SK-N-SH (cell line): Measurements from ENCODE around the gene PIP4K2A. TPM values are rescaled to one million over a fixed set of nuclear protein-coding genes. Genes with fewer than 3 reads are reported as not detected.

ENCODE experiments used
- CTCF ChIA-PET: fragments of 300-600, 350-600 bp; formaldehyde crosslinking; extraction: SDS; loops from one replicate; lab custom pipeline; 2021; lab: Yijun Ruan, JAX
- POLR2A ChIA-PET: fragments of 350-600 bp; sonication (Branson Sonifier 250); formaldehyde crosslinking; extraction: SDS; loops from one replicate; lab custom pipeline; 2020; ENCODE audit warnings: antibody characterized with exemption, inconsistent platforms; lab: Yijun Ruan, JAX
- DNase-seq: peaks from one replicate; pipeline ENCODE4 v3.0.0; 2012
- H2AFZ ChIP-seq: fragments of 200-600 bp; sonication (generic); 2 replicates; pipeline ENCODE4 v1.8.1; 2016; ENCODE audit warnings: antibody characterized with exemption, mild to moderate bottlenecking, low read depth
- H3F3A ChIP-seq: fragments of 200-600 bp; sonication (generic); replicated peaks from 2 replicates; pipeline ENCODE3; 2016; ENCODE audit warnings: antibody characterized with exemption, mild to moderate bottlenecking; ENCODE audit not compliant: insufficient read depth
- H3K27ac ChIP-seq, 2 experiments: fragments of 200-500 bp in 1 of 2; fragments of 200-600 bp in 1 of 2; sonication (Bioruptor generic) in 1 of 2; sonication (generic), shearing (Covaris generic) in 1 of 2; 2 replicates each; pipeline versions ENCODE4 v1.5.1 to v1.6.1; 2014 to 2016; ENCODE audit warnings: low read depth in 2 of 2, inconsistent platforms in 1 of 2, low read length in 1 of 2, mild to moderate bottlenecking in 1 of 2, mixed read lengths in 1 of 2
- H3K27me3 ChIP-seq: fragments of 200-600 bp; sonication (generic), shearing (Covaris generic); 2 replicates; pipeline ENCODE4 v1.6.1; 2016; ENCODE audit warnings: mixed run types; ENCODE audit not compliant: insufficient read depth
- H3K36me3 ChIP-seq, 2 experiments: fragments of 200-500 bp in 1 of 2; fragments of 200-600 bp in 1 of 2; sonication (Bioruptor generic) in 1 of 2; sonication (generic) in 1 of 2; replicated peaks in 1 of 2; 2 replicates each; pipeline versions ENCODE3 to v1.5.1; 2014 to 2016; ENCODE audit warnings: low read length in 1 of 2, mild to moderate bottlenecking in 1 of 2; ENCODE audit not compliant: insufficient read depth in 2 of 2, control insufficient read depth in 1 of 2
- H3K4me1 ChIP-seq, 2 experiments: fragments of 200-500 bp in 1 of 2; fragments of 200-600 bp in 1 of 2; sonication (Bioruptor generic) in 1 of 2; sonication (generic), shearing (Covaris generic) in 1 of 2; 2 replicates each; pipeline versions ENCODE4 v1.5.1 to v1.6.1; 2014 to 2016; ENCODE audit warnings: low read depth in 1 of 2, low read length in 1 of 2, mixed run types in 1 of 2; ENCODE audit not compliant: insufficient read depth in 2 of 2, control insufficient read depth in 1 of 2
- H3K4me2 ChIP-seq: fragments of 200-600 bp; sonication (generic), shearing (Covaris generic); 2 replicates; pipeline ENCODE4 v1.6.1; 2017; ENCODE audit warnings: mixed run types
- H3K4me3 ChIP-seq, 2 experiments: fragments of 200-500 bp in 1 of 2; fragments of 200-600 bp in 1 of 2; sonication (Bioruptor generic) in 1 of 2; sonication (generic), shearing (Covaris generic) in 1 of 2; 2 replicates each; pipeline versions ENCODE4 v1.5.1 to v1.8.1; 2014 to 2016; ENCODE audit warnings: low read depth in 2 of 2, inconsistent platforms in 1 of 2, low read length in 1 of 2, mild to moderate bottlenecking in 1 of 2, mixed read lengths in 1 of 2, moderate library complexity in 1 of 2
- H3K79me2 ChIP-seq: fragments of 200-600 bp; sonication (generic); 2 replicates; pipeline ENCODE4 v1.8.1; 2017; ENCODE audit warnings: mild to moderate bottlenecking; ENCODE audit not compliant: insufficient read depth
- H3K9ac ChIP-seq: fragments of 200-600 bp; sonication (generic); 2 replicates; pipeline ENCODE4 v1.6.1; 2017; ENCODE audit warnings: mixed run types
- H3K9me2 ChIP-seq: fragments of 200-600 bp; sonication (generic); 2 replicates; pipeline ENCODE4 v1.6.1; 2017; ENCODE audit warnings: mixed run types
- H3K9me3 ChIP-seq: fragments of 200-600 bp; sonication (generic); 2 replicates; pipeline ENCODE4 v1.6.1; 2017; ENCODE audit warnings: mixed run types, mild to moderate bottlenecking, moderate library complexity
- H4K20me1 ChIP-seq: fragments of 200-600 bp; sonication (generic); 2 replicates; pipeline ENCODE4 v1.6.1; 2017; ENCODE audit warnings: mild to moderate bottlenecking, mixed run types; ENCODE audit not compliant: insufficient read depth
- CHD2 ChIP-seq: fragments of 150-350 bp; IDR thresholded peaks from 2 replicates; pipeline ENCODE4 v1.6.1; 2018; ENCODE audit warnings: low read length; ENCODE audit not compliant: partially characterized antibody
- ELF1 ChIP-seq: IDR thresholded peaks from 2 replicates; pipeline ENCODE4 v1.4.0; 2012
- EZH2phosphoT487 ChIP-seq: fragments of 200-600 bp; sonication (generic); IDR thresholded peaks from 2 replicates; pipeline ENCODE4 v1.6.1; 2017; ENCODE audit warnings: low read depth, mixed run types, mild to moderate bottlenecking, antibody characterized with exemption, moderate library complexity, borderline replicate concordance
- FOXM1 ChIP-seq: IDR thresholded peaks from 2 replicates; pipeline ENCODE4 v1.4.0; 2012; ENCODE audit warnings: low read depth, mild to moderate bottlenecking
- MEF2A ChIP-seq: IDR thresholded peaks from 2 replicates; pipeline ENCODE4 v1.4.0; 2012; ENCODE audit warnings: low read depth, borderline replicate concordance
- MXI1 ChIP-seq: IDR thresholded peaks from 2 replicates; pipeline ENCODE4 v1.6.1; 2012; ENCODE audit warnings: mild to moderate bottlenecking, low read depth, low read length, improper control_type of control experiment
- NFIC ChIP-seq: IDR thresholded peaks from 2 replicates; pipeline ENCODE4 v1.4.0; 2012; ENCODE audit warnings: borderline replicate concordance
- NRF1 ChIP-seq: IDR thresholded peaks from 2 replicates; pipeline ENCODE4 v1.6.1; 2012; ENCODE audit warnings: low read depth, mild to moderate bottlenecking, low read length
- POLR2AphosphoS5 ChIP-seq: IDR thresholded peaks from 2 replicates; pipeline ENCODE4 v1.6.1; 2012; ENCODE audit warnings: low read depth, low read length
- RFX5 ChIP-seq: IDR thresholded peaks from 2 replicates; pipeline ENCODE4 v1.6.1; 2012; ENCODE audit warnings: mild to moderate bottlenecking, improper control_type of control experiment, low read length
- RXRA ChIP-seq: IDR thresholded peaks from 2 replicates; pipeline ENCODE4 v1.4.0; 2012; ENCODE audit warnings: low read depth, mild to moderate bottlenecking, borderline replicate concordance
- SIN3A ChIP-seq: IDR thresholded peaks from 2 replicates; pipeline ENCODE4 v1.6.1; 2012; ENCODE audit warnings: low read depth, mild to moderate bottlenecking, low read length, moderate library complexity, borderline replicate concordance
- TAF1 ChIP-seq: IDR thresholded peaks from 2 replicates; pipeline ENCODE4 v1.6.1; 2012; ENCODE audit warnings: low read depth, mild to moderate bottlenecking, low read length, moderate library complexity, borderline replicate concordance
- TCF12 ChIP-seq: IDR thresholded peaks from 2 replicates; pipeline ENCODE4 v1.4.0; 2012
- TEAD4 ChIP-seq: IDR thresholded peaks from 2 replicates; pipeline ENCODE4 v1.4.0; 2012; ENCODE audit warnings: mild to moderate bottlenecking, borderline replicate concordance; ENCODE audit not compliant: insufficient read depth
- WGBS: methylation state at CpG from one replicate; pipeline ENCODE4 v1.1.6; 2017; ENCODE audit warnings: low lambda C conversion rate; 5-methylcytosine and 5-hydroxymethylcytosine counted together
- polyA plus RNA-seq, 3 experiments: library from polyadenylated mRNA; depleted of rRNA; stranded (reverse); fragments of >200 nt; gene quantifications; 2 replicates each; pipeline ENCODE4 v1.2.3, GENCODE V29; 2012
- TF ChIP-seq, protein P1 (sequence below): fragments of 150-350 bp; IDR thresholded peaks from 2 replicates; pipeline ENCODE4 v1.6.1; 2016; ENCODE audit warnings: mild to moderate bottlenecking, low read depth, low read length
- TF ChIP-seq, protein P2 (sequence below): IDR thresholded peaks from 2 replicates; pipeline ENCODE4 v1.6.1; 2012; ENCODE audit warnings: mild to moderate bottlenecking, low read depth, low read length, moderate library complexity
- TF ChIP-seq, protein P3 (sequence below): IDR thresholded peaks from 2 replicates; pipeline ENCODE4 v1.4.0; 2012; ENCODE audit warnings: low read depth, borderline replicate concordance
- TF ChIP-seq, protein P4 (sequence below): IDR thresholded peaks from 2 replicates; pipeline ENCODE4; 2012
- TF ChIP-seq, protein P5 (sequence below): IDR thresholded peaks from 2 replicates; pipeline ENCODE4 v1.4.0; 2012; ENCODE audit warnings: low read depth

The PIP4K2A gene
- polyA plus RNA-seq, 1 of the 3 experiments (the other 2 are of a cell fraction), result 10.8 TPM

DNA sequence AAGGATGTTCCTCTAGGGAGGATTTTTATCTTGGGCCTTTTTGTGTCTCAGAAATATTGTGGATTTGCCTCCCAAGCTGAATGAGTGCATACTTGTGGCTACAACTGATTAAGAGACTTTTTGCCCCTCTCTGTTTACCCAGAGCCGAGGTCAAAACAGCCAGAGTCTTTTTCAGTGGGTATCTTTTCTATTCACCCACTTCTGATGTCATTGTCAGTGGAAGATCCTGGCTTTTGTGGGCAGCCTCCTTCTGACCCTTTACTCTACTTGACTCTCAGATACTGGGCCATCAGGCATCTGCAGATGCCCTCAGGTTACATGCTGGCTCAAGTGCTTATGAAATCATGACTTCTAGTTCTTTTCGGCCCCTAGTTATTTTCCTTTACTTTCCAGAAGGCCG, 19.6 kb upstream of the PIP4K2A start:
- no peaks in the 10 kb centered on the region for H4K20me1 ChIP-seq
- no peak overlapping the region for H3K27ac ChIP-seq
- H3K27me3 ChIP-seq, result no peaks in the 10 kb centered on the region
- POLR2A ChIA-PET, result no interaction called here
- DNase-seq, result no peak
- TF ChIP-seq TEAD4, result no peak
- TF ChIP-seq SIN3A, result no peak
- TF ChIP-seq, protein P1, sequence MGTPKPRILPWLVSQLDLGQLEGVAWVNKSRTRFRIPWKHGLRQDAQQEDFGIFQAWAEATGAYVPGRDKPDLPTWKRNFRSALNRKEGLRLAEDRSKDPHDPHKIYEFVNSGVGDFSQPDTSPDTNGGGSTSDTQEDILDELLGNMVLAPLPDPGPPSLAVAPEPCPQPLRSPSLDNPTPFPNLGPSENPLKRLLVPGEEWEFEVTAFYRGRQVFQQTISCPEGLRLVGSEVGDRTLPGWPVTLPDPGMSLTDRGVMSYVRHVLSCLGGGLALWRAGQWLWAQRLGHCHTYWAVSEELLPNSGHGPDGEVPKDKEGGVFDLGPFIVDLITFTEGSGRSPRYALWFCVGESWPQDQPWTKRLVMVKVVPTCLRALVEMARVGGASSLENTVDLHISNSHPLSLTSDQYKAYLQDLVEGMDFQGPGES, result no peak
- TF ChIP-seq NFIC, result no peak
- TF ChIP-seq, protein P2, sequence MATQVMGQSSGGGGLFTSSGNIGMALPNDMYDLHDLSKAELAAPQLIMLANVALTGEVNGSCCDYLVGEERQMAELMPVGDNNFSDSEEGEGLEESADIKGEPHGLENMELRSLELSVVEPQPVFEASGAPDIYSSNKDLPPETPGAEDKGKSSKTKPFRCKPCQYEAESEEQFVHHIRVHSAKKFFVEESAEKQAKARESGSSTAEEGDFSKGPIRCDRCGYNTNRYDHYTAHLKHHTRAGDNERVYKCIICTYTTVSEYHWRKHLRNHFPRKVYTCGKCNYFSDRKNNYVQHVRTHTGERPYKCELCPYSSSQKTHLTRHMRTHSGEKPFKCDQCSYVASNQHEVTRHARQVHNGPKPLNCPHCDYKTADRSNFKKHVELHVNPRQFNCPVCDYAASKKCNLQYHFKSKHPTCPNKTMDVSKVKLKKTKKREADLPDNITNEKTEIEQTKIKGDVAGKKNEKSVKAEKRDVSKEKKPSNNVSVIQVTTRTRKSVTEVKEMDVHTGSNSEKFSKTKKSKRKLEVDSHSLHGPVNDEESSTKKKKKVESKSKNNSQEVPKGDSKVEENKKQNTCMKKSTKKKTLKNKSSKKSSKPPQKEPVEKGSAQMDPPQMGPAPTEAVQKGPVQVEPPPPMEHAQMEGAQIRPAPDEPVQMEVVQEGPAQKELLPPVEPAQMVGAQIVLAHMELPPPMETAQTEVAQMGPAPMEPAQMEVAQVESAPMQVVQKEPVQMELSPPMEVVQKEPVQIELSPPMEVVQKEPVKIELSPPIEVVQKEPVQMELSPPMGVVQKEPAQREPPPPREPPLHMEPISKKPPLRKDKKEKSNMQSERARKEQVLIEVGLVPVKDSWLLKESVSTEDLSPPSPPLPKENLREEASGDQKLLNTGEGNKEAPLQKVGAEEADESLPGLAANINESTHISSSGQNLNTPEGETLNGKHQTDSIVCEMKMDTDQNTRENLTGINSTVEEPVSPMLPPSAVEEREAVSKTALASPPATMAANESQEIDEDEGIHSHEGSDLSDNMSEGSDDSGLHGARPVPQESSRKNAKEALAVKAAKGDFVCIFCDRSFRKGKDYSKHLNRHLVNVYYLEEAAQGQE, result no peak
- no peaks in the 10 kb centered on the region for H3K9me3 ChIP-seq
- H2AFZ ChIP-seq, result no peak overlapping the region
- WGBS, result 74% methylated on average over 3 of the region's 3 CpGs
- H3K4me3 ChIP-seq, result no peak overlapping the region
- H3K9me2 ChIP-seq, result no peaks in the 10 kb centered on the region
- no peaks in the 10 kb centered on the region for H3K36me3 ChIP-seq
- no peaks in the 10 kb centered on the region for H3K79me2 ChIP-seq
- H3F3A ChIP-seq, result no peaks in the 10 kb centered on the region
- no peaks in the 10 kb centered on the region for H3K4me1 ChIP-seq
- no peak overlapping the region for H3K4me2 ChIP-seq
- CTCF ChIA-PET, result no interaction called here
- H3K9ac ChIP-seq, result no peak overlapping the region

DNA sequence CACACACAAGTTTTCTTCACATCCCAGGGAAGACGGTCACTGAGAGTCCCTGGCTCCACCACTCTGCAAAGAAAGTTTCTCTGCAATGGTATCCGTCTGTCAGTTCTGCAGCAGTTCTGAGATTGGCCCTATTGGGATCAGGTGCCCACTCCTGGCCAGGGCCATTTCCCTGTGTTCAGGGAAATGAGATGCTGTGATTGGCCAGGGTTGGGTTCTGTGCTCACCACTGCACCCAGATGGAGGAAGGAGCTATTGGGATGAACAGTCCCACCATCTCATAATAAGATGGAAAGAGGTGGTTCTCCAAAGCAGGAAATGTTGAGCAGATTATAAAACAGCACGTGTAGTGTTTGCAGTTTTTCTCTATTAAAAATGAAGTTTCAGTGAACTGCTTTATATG, 13.3 kb upstream of the PIP4K2A start:
- no peak overlapping the region for H2AFZ ChIP-seq
- H3K36me3 ChIP-seq, result no peaks in the 10 kb centered on the region
- H3K9me2 ChIP-seq, result no peaks in the 10 kb centered on the region
- no peak for DNase-seq
- H4K20me1 ChIP-seq, result no peaks in the 10 kb centered on the region
- no peaks in the 10 kb centered on the region for H3K79me2 ChIP-seq
- no peaks in the 10 kb centered on the region for H3F3A ChIP-seq
- ChIA-PET CTCF (no interaction called here), POLR2A (no interaction called here)
- H3K27ac ChIP-seq, result no peak overlapping the region
- no peak overlapping the region for H3K9ac ChIP-seq
- no peaks in the 10 kb centered on the region for H3K4me1 ChIP-seq
- no peak overlapping the region for H3K4me2 ChIP-seq
- WGBS, result 88% methylated on average over 3 of the region's 3 CpGs
- TF ChIP-seq MXI1 (no peak), POLR2AphosphoS5 (no peak), NFIC (no peak), TCF12 (no peak), FOXM1 (no peak), RXRA (no peak), MEF2A (no peak), RFX5 (no peak), EZH2phosphoT487 (no peak), NRF1 (no peak), ELF1 (no peak), SIN3A (no peak), CHD2 (no peak), TAF1 (no peak)
- TF ChIP-seq, protein P3, sequence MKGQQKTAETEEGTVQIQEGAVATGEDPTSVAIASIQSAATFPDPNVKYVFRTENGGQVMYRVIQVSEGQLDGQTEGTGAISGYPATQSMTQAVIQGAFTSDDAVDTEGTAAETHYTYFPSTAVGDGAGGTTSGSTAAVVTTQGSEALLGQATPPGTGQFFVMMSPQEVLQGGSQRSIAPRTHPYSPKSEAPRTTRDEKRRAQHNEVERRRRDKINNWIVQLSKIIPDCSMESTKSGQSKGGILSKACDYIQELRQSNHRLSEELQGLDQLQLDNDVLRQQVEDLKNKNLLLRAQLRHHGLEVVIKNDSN, result no peak
- TF ChIP-seq, protein P4, sequence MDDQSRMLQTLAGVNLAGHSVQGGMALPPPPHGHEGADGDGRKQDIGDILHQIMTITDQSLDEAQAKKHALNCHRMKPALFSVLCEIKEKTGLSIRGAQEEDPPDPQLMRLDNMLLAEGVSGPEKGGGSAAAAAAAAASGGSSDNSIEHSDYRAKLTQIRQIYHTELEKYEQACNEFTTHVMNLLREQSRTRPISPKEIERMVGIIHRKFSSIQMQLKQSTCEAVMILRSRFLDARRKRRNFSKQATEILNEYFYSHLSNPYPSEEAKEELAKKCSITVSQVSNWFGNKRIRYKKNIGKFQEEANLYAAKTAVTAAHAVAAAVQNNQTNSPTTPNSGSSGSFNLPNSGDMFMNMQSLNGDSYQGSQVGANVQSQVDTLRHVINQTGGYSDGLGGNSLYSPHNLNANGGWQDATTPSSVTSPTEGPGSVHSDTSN, result no peak
- TF ChIP-seq, protein P5, sequence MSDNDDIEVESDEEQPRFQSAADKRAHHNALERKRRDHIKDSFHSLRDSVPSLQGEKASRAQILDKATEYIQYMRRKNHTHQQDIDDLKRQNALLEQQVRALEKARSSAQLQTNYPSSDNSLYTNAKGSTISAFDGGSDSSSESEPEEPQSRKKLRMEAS, result no peak
- TF ChIP-seq, protein P1, result no peak
- H3K4me3 ChIP-seq, result no peak overlapping the region
- no peaks in the 10 kb centered on the region for H3K9me3 ChIP-seq
- H3K27me3 ChIP-seq, result no peaks in the 10 kb centered on the region
